Measurements from ENCODE around the gene NADK.

- TF ChIP-seq, protein P1, sequence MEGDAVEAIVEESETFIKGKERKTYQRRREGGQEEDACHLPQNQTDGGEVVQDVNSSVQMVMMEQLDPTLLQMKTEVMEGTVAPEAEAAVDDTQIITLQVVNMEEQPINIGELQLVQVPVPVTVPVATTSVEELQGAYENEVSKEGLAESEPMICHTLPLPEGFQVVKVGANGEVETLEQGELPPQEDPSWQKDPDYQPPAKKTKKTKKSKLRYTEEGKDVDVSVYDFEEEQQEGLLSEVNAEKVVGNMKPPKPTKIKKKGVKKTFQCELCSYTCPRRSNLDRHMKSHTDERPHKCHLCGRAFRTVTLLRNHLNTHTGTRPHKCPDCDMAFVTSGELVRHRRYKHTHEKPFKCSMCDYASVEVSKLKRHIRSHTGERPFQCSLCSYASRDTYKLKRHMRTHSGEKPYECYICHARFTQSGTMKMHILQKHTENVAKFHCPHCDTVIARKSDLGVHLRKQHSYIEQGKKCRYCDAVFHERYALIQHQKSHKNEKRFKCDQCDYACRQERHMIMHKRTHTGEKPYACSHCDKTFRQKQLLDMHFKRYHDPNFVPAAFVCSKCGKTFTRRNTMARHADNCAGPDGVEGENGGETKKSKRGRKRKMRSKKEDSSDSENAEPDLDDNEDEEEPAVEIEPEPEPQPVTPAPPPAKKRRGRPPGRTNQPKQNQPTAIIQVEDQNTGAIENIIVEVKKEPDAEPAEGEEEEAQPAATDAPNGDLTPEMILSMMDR (IDR thresholded peaks at IDR 0.05), result no peak
- TF ChIP-seq POLR2A (IDR thresholded peaks at IDR 0.05), result peak; percentile 61
- TF ChIP-seq POLR2AphosphoS5 (IDR thresholded peaks at IDR 0.05), result peak; percentile 34
These were observed 521 bp upstream of the NADK start for GRCh38 chr1:1778663-1779319.

All from prostate gland (tissue), 2 donors.